ENCODE results near the gene ASS1. TPM values are rescaled to one million over a fixed set of nuclear protein-coding genes. Genes with fewer than 3 reads are reported as not detected.
"Not testable (repeated sequence)": the region's sequence is repeated elsewhere in the genome, so short reads cannot be mapped to it uniquely, and the experiment has no call there.

Gene ASS1
- 74.4 TPM for total RNA-seq
- long read RNA-seq, transcript ASS1-201 (15 exons, 1,564 nt): major isoform, 128 of 166 reads
- long read RNA-seq, transcript ASS1-203 (16 exons, 1,548 nt): minor isoform, 5 of 166 reads
- long read RNA-seq, partial matches to known transcripts: 7 of 166 reads
- long read RNA-seq, other reads (novel, unspliced or antisense): 26 of 166 reads

GRCh38 chr9:130444565-130445221 is at the start of gene ASS1:
TSS of gene ASS1 (plus strand) at chr9:130444961. CDS start at chr9:130452229, 7,268 bp downstream.
- ATAC-seq (ENCODE audit: poor library complexity): peak; percentile 78
- peak; percentile 86 for DNase-seq
- intact Hi-C loops (cut with DNase I): no loop called here

- ATAC-seq (ENCODE audit: poor library complexity) (no peak), DNase-seq (no peak)
- intact Hi-C loops (cut with DNase I): no loop called here
These were observed 48.8 kb upstream of the ASS1 start for GRCh38 chr9:130395810-130396435.

GRCh38 chr9:130396581-130396980 is 48.2 kb upstream of the ASS1 start:
- intact Hi-C loops (cut with DNase I): no loop called here
- DNase-seq (no peak), ATAC-seq (ENCODE audit: poor library complexity) (no peak)

GRCh38 chr9:130398487-130399240 is 46.1 kb upstream of the ASS1 start:
- DNase-seq (no peak), ATAC-seq (ENCODE audit: poor library complexity) (no peak)
- intact Hi-C loops (cut with DNase I): no loop called here

GRCh38 chr9:130399768-130400167 is 45.0 kb upstream of the ASS1 start:
- intact Hi-C loops (cut with DNase I): no loop called here
- DNase-seq: no peak
- ATAC-seq (ENCODE audit: poor library complexity): no peak

GRCh38 chr9:130400870-130401269 is 43.9 kb upstream of the ASS1 start:
- DNase-seq (no peak), ATAC-seq (ENCODE audit: poor library complexity) (no peak)
- intact Hi-C loops (cut with DNase I): no loop called here

- intact Hi-C loops (cut with DNase I); DNase-seq; ATAC-seq (ENCODE audit: poor library complexity): not testable (repeated sequence)
These were observed 43.0 kb upstream of the ASS1 start for GRCh38 chr9:130401742-130402141.

- ATAC-seq (ENCODE audit: poor library complexity) (no peak), DNase-seq (no peak)
- intact Hi-C loops (cut with DNase I): no loop called here
These were observed 42.5 kb upstream of the ASS1 start for GRCh38 chr9:130402243-130402642.

- DNase-seq (no peak), ATAC-seq (ENCODE audit: poor library complexity) (no peak)
- intact Hi-C loops (cut with DNase I): no loop called here
These were observed 41.9 kb upstream of the ASS1 start for GRCh38 chr9:130402645-130403440.

GRCh38 chr9:130405657-130406257 is 39.0 kb upstream of the ASS1 start:
- no peak for DNase-seq

GRCh38 chr9:130406278-130406895 is 38.4 kb upstream of the ASS1 start:
- DNase-seq: no peak
- intact Hi-C loops (cut with DNase I): no loop called here
- ATAC-seq (ENCODE audit: poor library complexity): no peak

More at GRCh38 chr9:130405657-130406257, 39.0 kb upstream of the ASS1 start:
- intact Hi-C loops (cut with DNase I): no loop called here
- no peak for ATAC-seq (ENCODE audit: poor library complexity)

GRCh38 chr9:130407916-130408663 is 36.7 kb upstream of the ASS1 start:
- DNase-seq (no peak), ATAC-seq (ENCODE audit: poor library complexity) (peak; percentile 43)
- intact Hi-C loops (cut with DNase I): no loop called here

- intact Hi-C loops (cut with DNase I): no loop called here
- ATAC-seq (ENCODE audit: poor library complexity) (no peak), DNase-seq (no peak)
These were observed 36.1 kb upstream of the ASS1 start for GRCh38 chr9:130408669-130409068.

- intact Hi-C loops (cut with DNase I): no loop called here
- ATAC-seq (ENCODE audit: poor library complexity) (no peak), DNase-seq (no peak)
These were observed 35.5 kb upstream of the ASS1 start for GRCh38 chr9:130409246-130409645.

- intact Hi-C loops (cut with DNase I): no loop called here
- no peak for ATAC-seq (ENCODE audit: poor library complexity)
- DNase-seq: no peak
These were observed 34.3 kb upstream of the ASS1 start for GRCh38 chr9:130410443-130410842.

- DNase-seq (no peak), ATAC-seq (ENCODE audit: poor library complexity) (no peak)
- intact Hi-C loops (cut with DNase I): no loop called here
These were observed 33.2 kb upstream of the ASS1 start for GRCh38 chr9:130411566-130411915.

- DNase-seq (no peak), ATAC-seq (ENCODE audit: poor library complexity) (peak; percentile 27)
- intact Hi-C loops (cut with DNase I): no loop called here
These were observed 30.6 kb upstream of the ASS1 start for GRCh38 chr9:130414081-130414731.
